Hepatocyte (in vitro differentiated cells): ENCODE results near the gene PIK3AP1.

Source experiments
- EZH2 ChIP-seq: fragments of 200-600 bp; sonication (generic); IDR thresholded peaks from 2 replicates; pipeline ENCODE4 v1.6.1; 2016; ENCODE audit warnings: antibody characterized with exemption, mild to moderate bottlenecking, borderline replicate concordance
- EZH2phosphoT487 ChIP-seq: fragments of 200-600 bp; sonication (generic); IDR thresholded peaks from one replicate; pipeline ENCODE4 v1.6.1; 2018; ENCODE audit warnings: antibody characterized with exemption, mild to moderate bottlenecking, low read depth, moderate library complexity; ENCODE audit not compliant: unreplicated experiment, severe bottlenecking
- TF ChIP-seq, protein P1 (sequence below): fragments of 200-600 bp; sonication (generic); IDR thresholded peaks from 2 replicates; pipeline ENCODE4 v1.5.1; 2016; ENCODE audit warnings: antibody characterized with exemption, mild to moderate bottlenecking; ENCODE audit not compliant: poor library complexity

DNA sequence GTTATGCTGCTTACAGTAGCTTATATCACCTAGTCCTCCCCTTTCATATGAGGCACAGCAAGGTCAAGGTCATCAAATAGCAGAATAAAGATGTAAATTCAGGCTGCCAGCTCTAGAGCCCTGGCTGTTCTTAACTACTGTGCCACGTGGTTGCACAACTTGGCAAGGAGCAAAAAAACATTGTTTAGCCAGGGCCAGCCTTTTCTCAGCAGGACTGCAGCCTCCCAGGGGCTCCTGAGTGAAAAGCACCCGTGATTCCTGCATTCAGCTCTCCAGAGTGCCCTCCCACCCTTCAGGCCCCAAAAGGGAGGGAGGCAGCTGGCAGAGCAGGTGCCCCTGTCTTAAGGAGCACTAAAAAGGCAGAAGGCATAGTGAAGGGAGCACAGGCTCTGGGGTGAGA is 101.7 kb downstream of the PIK3AP1 start:
- TF ChIP-seq, protein P1, sequence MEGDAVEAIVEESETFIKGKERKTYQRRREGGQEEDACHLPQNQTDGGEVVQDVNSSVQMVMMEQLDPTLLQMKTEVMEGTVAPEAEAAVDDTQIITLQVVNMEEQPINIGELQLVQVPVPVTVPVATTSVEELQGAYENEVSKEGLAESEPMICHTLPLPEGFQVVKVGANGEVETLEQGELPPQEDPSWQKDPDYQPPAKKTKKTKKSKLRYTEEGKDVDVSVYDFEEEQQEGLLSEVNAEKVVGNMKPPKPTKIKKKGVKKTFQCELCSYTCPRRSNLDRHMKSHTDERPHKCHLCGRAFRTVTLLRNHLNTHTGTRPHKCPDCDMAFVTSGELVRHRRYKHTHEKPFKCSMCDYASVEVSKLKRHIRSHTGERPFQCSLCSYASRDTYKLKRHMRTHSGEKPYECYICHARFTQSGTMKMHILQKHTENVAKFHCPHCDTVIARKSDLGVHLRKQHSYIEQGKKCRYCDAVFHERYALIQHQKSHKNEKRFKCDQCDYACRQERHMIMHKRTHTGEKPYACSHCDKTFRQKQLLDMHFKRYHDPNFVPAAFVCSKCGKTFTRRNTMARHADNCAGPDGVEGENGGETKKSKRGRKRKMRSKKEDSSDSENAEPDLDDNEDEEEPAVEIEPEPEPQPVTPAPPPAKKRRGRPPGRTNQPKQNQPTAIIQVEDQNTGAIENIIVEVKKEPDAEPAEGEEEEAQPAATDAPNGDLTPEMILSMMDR, result no peak
- no peak for TF ChIP-seq EZH2
- TF ChIP-seq EZH2phosphoT487, result no peak
